PC-3 (cell line): ENCODE measurements around the gene CHST5. TPM values are rescaled to one million over a fixed set of nuclear protein-coding genes. Genes with fewer than 3 reads are reported as not detected.

Experiments
- ATAC-seq: fragments of 200-7000 bp; cut with Tn5 transposase; 2 replicates; pipeline ENCODE4 v1.9.1; 2020; ENCODE audit warnings: mild to moderate bottlenecking, moderate library complexity
- BruUV-seq: library from RNA; stranded (reverse); fragments of 400-500 nt; replicated peaks from 2 replicates; lab custom pipeline; 2021; lab: Mats Ljungman, UMichigan
- CTCF ChIA-PET: fragments of 300-600 bp; sonication (Branson Sonifier 250); formaldehyde crosslinking; loops from one replicate; lab custom pipeline; 2022; ENCODE audit warnings: antibody characterized with exemption; lab: Charles Lee
- POLR2A ChIA-PET: fragments of 300-600 bp; sonication (Branson Sonifier 250); formaldehyde crosslinking; loops from one replicate; lab custom pipeline; 2022; ENCODE audit warnings: antibody characterized with exemption; ENCODE audit not compliant: unreplicated experiment; lab: Charles Lee
- DNase-seq: peaks from one replicate; pipeline ENCODE4 v3.0.0-alpha.2; 2015
- H2AFZ ChIP-seq: fragments of 300-600 bp; sonication (generic); 2 replicates; pipeline ENCODE4 v1.6.0; 2016; ENCODE audit warnings: antibody characterized with exemption, low read length
- H3F3A ChIP-seq: fragments of 300-600 bp; sonication (generic); one replicate; pipeline ENCODE4 v1.6.0; 2017; ENCODE audit warnings: antibody characterized with exemption, low read length, control low read depth, mild to moderate bottlenecking; ENCODE audit not compliant: unreplicated experiment
- H3K27ac ChIP-seq: fragments of 300-600 bp; sonication (generic); 2 replicates; pipeline ENCODE4 v1.5.1; 2016; ENCODE audit warnings: mild to moderate bottlenecking, low read length
- H3K27me3 ChIP-seq: fragments of 300-600 bp; sonication (generic); 2 replicates; pipeline ENCODE4 v1.6.1; 2016; ENCODE audit warnings: low read length, mixed read lengths
- H3K36me3 ChIP-seq: fragments of 300-600 bp; sonication (generic); 2 replicates; pipeline ENCODE4 v1.6.1; 2016; ENCODE audit warnings: low read depth, mixed run types, low read length, mixed read lengths
- H3K4me1 ChIP-seq: fragments of 300-600 bp; sonication (generic); 2 replicates; pipeline ENCODE4 v1.5.1; 2016; ENCODE audit warnings: low read length; ENCODE audit not compliant: insufficient read depth
- H3K4me2 ChIP-seq: fragments of 300-600 bp; sonication (generic); 2 replicates; pipeline ENCODE4 v1.6.0; 2016; ENCODE audit warnings: low read length
- H3K4me3 ChIP-seq: fragments of 300-600 bp; sonication (generic); 2 replicates; pipeline ENCODE4 v1.5.1; 2016; ENCODE audit warnings: mild to moderate bottlenecking, low read length, mixed read lengths
- H3K79me2 ChIP-seq: fragments of 300-600 bp; sonication (generic); 2 replicates; pipeline ENCODE4 v1.6.1; 2017; ENCODE audit warnings: low read length, mixed read lengths
- H3K9ac ChIP-seq: fragments of 300-600 bp; sonication (generic); 2 replicates; pipeline ENCODE4 v1.6.0; 2016; ENCODE audit warnings: mild to moderate bottlenecking, low read length
- H3K9me2 ChIP-seq: fragments of 300-600 bp; sonication (generic); replicated peaks from 2 replicates; pipeline ENCODE4 v1.6.1; 2016; ENCODE audit warnings: mixed run types, low read length, mixed read lengths
- H3K9me3 ChIP-seq: fragments of 300-600 bp; sonication (generic); 2 replicates; pipeline ENCODE4 v1.6.1; 2016; ENCODE audit warnings: low read length, mixed read lengths
- H4K20me1 ChIP-seq: fragments of 300-600 bp; sonication (generic); 2 replicates; pipeline ENCODE4 v1.6.1; 2016; ENCODE audit warnings: low read length, mixed read lengths
- CTCF ChIP-seq: fragments of 300-600 bp; sonication (generic); conservative IDR thresholded peaks from 2 replicates; pipeline ENCODE4 v1.5.1; 2017; ENCODE audit warnings: antibody characterized with exemption, low read depth, mild to moderate bottlenecking, low read length
- EZH2 ChIP-seq: fragments of 300-600 bp; sonication (generic); IDR thresholded peaks from one replicate; pipeline ENCODE4 v1.6.1; 2017; ENCODE audit warnings: antibody characterized with exemption, mild to moderate bottlenecking, low read length; ENCODE audit not compliant: unreplicated experiment
- EZH2phosphoT487 ChIP-seq: fragments of 300-600 bp; sonication (generic); IDR thresholded peaks from 2 replicates; pipeline ENCODE4 v1.6.1; 2018; ENCODE audit warnings: mild to moderate bottlenecking, antibody characterized with exemption, low read length, borderline replicate concordance
- intact Hi-C: fragments of 100-400 bp; cut with micrococcal nuclease; formaldehyde crosslinking; loops from 2 replicates; pipeline ENCODE4 v1.9.0; 2023
- total RNA-seq: library from RNA; depleted of rRNA; stranded (reverse); fragments of >200 nt; gene quantifications from 2 replicates; pipeline ENCODE4 v1.2.3, GENCODE V29; 2014

The CHST5 gene
- total RNA-seq, 1 experiment from 2014 or later: 0.29 TPM

GRCh38 chr16:75491876-75492275 is 44.0 kb downstream of the CHST5 start:
- ChIA-PET POLR2A (no interaction called here), CTCF (interaction anchor here (0.8 kb wide), 1 partner anchor 25 kb away, joined by 3 read pairs; no protein-coding TSS in a partner anchor)
- Histone ChIP-seq H3K27me3 (no peaks in the 10 kb centered on the region), H4K20me1 (no peaks in the 10 kb centered on the region), H3K9me2 (no peaks in the 10 kb centered on the region), H3K36me3 (no peaks in the 10 kb centered on the region), H3K9ac (no peak overlapping the region), H3K4me1 (peaks cover 5% of the 10 kb centered on the region; the same call in 1 of the 2 replicates), H3K4me2 (no peak overlapping the region), H3F3A (no peaks in the 10 kb centered on the region), H3K9me3 (no peaks in the 10 kb centered on the region), H2AFZ (no peak overlapping the region), H3K79me2 (no peaks in the 10 kb centered on the region), H3K27ac (no peak overlapping the region), H3K4me3 (no peak overlapping the region)
- no TSS peak for BruUV-seq
- TF ChIP-seq EZH2phosphoT487 (no peak), CTCF (peak; percentile 52)
- intact Hi-C loops: no loop called here
- ATAC-seq (peak; percentile 83), DNase-seq (peak; percentile 40)

GRCh38 chr16:75488322-75488721 is 47.6 kb downstream of the CHST5 start:
- intact Hi-C loops: no loop called here
- no TSS peak for BruUV-seq
- H3K4me1 ChIP-seq: peaks cover 26% of the 10 kb centered on the region
- no peaks in the 10 kb centered on the region for H4K20me1 ChIP-seq
- no peak overlapping the region for H2AFZ ChIP-seq
- H3K79me2 ChIP-seq: no peaks in the 10 kb centered on the region
- no peak overlapping the region for H3K4me2 ChIP-seq
- H3K27ac ChIP-seq: no peak overlapping the region
- no peaks in the 10 kb centered on the region for H3K9me2 ChIP-seq
- CTCF ChIA-PET: no interaction called here
- DNase-seq (no peak), ATAC-seq (no peak)
- H3K9ac ChIP-seq: no peak overlapping the region
- H3K36me3 ChIP-seq: no peaks in the 10 kb centered on the region
- POLR2A ChIA-PET: no interaction called here
- no peaks in the 10 kb centered on the region for H3F3A ChIP-seq
- no peaks in the 10 kb centered on the region for H3K9me3 ChIP-seq
- H3K27me3 ChIP-seq: no peaks in the 10 kb centered on the region
- no peak for TF ChIP-seq EZH2
- TF ChIP-seq CTCF: no peak
- no peak for TF ChIP-seq EZH2phosphoT487
- no peak overlapping the region for H3K4me3 ChIP-seq

- Histone ChIP-seq H3K27me3 (no peaks in the 10 kb centered on the region), H3F3A (no peaks in the 10 kb centered on the region), H2AFZ (no peak overlapping the region), H3K27ac (no peak overlapping the region), H3K79me2 (no peaks in the 10 kb centered on the region), H3K4me2 (no peak overlapping the region), H4K20me1 (no peaks in the 10 kb centered on the region), H3K4me3 (no peak overlapping the region), H3K9me3 (no peaks in the 10 kb centered on the region), H3K9me2 (no peaks in the 10 kb centered on the region), H3K9ac (no peak overlapping the region), H3K4me1 (peaks cover 29% of the 10 kb centered on the region), H3K36me3 (no peaks in the 10 kb centered on the region)
- TF ChIP-seq EZH2phosphoT487 (no peak), EZH2 (no peak), CTCF (no peak)
- no peak for DNase-seq
- intact Hi-C loops: no loop called here
- ChIA-PET CTCF (no interaction called here), POLR2A (no interaction called here)
- no TSS peak for BruUV-seq
- ATAC-seq: no peak
Measured at GRCh38 chr16:75486676-75487313, 49.1 kb downstream of the CHST5 start.
